ENCODE results near the gene DCTN4.

Gene DCTN4

DNA sequence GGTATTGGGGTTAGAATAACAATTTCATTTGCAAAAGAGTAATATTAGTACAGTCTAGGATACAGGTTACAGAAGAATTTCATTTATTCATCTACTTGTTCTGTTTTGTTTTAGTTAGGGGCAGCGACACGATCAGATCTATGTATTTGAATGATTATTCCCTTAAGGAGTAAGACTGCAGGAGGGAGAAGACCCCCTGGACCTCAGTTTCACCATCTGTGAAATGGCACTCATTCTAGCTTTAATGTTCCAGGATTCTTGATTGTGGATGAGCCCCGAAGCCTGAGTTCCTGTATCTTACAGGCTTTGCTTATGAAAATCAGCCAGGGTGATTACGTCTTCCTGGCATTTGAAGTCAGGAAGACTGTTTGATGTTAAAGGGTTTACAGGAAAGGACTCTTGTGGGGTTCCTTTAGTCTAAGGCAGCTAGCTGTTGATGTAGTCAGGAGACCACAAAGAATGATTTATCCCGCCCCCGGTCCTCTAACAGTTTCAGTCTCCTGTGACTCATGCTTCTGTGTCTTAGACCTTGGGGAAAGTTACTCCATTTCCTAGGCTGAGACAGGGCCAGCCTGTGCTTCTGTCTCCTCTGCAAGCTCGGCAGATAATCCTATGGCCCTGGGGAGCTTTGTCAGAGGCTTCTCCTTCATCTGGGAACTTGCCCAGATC lies 31.3 kb upstream of the DCTN4 start:
- Histone ChIP-seq H2AFZ (ENCODE audit: low read depth, low read length, severe bottlenecking) (no peak overlapping the region), H3K9ac (ENCODE audit: low read length) (no peak overlapping the region), H3F3A (ENCODE audit: insufficient read depth) (no peaks in the 10 kb centered on the region), H4K20me1 (ENCODE audit: low read depth, low read length) (no peaks in the 10 kb centered on the region), H3K36me3 (ENCODE audit: low read length) (no peaks in the 10 kb centered on the region), H3K4me2 (ENCODE audit: low read depth, low read length, poor library complexity, severe bottlenecking) (no peak overlapping the region), H3K27ac (ENCODE audit: low read depth, low read length) (no peak overlapping the region), H3K4me3 (ENCODE audit: insufficient read depth, low read length, poor library complexity, severe bottlenecking) (no peak overlapping the region), H3K27me3 (ENCODE audit: low read length) (no peaks in the 10 kb centered on the region), H3K9me2 (replicated peaks; ENCODE audit: insufficient read depth, low read length) (no peaks in the 10 kb centered on the region), H3K79me2 (ENCODE audit: insufficient read depth, low read length) (no peaks in the 10 kb centered on the region), H3K9me3 (ENCODE audit: insufficient read depth, low read length) (no peaks in the 10 kb centered on the region)
- no peak for TF ChIP-seq EZH2phosphoT487 (conservative IDR thresholded peaks at IDR 0.05; ENCODE audit: low read length)
- TF ChIP-seq, protein P1, sequence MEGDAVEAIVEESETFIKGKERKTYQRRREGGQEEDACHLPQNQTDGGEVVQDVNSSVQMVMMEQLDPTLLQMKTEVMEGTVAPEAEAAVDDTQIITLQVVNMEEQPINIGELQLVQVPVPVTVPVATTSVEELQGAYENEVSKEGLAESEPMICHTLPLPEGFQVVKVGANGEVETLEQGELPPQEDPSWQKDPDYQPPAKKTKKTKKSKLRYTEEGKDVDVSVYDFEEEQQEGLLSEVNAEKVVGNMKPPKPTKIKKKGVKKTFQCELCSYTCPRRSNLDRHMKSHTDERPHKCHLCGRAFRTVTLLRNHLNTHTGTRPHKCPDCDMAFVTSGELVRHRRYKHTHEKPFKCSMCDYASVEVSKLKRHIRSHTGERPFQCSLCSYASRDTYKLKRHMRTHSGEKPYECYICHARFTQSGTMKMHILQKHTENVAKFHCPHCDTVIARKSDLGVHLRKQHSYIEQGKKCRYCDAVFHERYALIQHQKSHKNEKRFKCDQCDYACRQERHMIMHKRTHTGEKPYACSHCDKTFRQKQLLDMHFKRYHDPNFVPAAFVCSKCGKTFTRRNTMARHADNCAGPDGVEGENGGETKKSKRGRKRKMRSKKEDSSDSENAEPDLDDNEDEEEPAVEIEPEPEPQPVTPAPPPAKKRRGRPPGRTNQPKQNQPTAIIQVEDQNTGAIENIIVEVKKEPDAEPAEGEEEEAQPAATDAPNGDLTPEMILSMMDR (IDR thresholded peaks at IDR 0.05; ENCODE audit: insufficient read depth, low read length, poor library complexity, severe bottlenecking) = no peak

DNA sequence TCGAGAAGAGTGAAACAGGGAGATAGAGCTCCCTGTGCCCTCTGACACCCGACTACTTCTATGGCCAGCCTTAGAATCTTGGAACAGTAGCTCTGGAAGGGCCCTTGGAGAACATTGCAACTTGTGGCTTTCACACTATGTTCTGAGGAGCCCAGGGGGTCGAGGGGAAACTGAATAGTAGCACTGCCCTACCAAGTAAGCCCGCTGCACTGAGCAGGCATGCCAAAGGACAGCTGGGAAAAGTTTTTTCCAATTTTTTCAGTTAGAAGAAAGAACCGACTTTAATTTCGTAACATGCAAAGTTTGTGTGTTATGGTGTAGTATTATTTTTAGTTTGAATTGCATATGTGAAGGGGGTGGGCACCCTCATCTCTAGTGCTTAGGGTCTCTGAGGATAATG lies 30.6 kb upstream of the DCTN4 start:
- TF ChIP-seq, protein P1 (IDR thresholded peaks at IDR 0.05; ENCODE audit: insufficient read depth, low read length, poor library complexity, severe bottlenecking) = no peak
- no peak for TF ChIP-seq EZH2phosphoT487 (conservative IDR thresholded peaks at IDR 0.05; ENCODE audit: low read length)
- Histone ChIP-seq H3K27ac (ENCODE audit: low read depth, low read length) (no peak overlapping the region), H3K9me3 (ENCODE audit: insufficient read depth, low read length) (no peaks in the 10 kb centered on the region), H2AFZ (ENCODE audit: low read depth, low read length, severe bottlenecking) (no peak overlapping the region), H3K4me2 (ENCODE audit: low read depth, low read length, poor library complexity, severe bottlenecking) (no peak overlapping the region), H4K20me1 (ENCODE audit: low read depth, low read length) (no peaks in the 10 kb centered on the region), H3K4me3 (ENCODE audit: insufficient read depth, low read length, poor library complexity, severe bottlenecking) (no peak overlapping the region), H3K79me2 (ENCODE audit: insufficient read depth, low read length) (no peaks in the 10 kb centered on the region), H3F3A (ENCODE audit: insufficient read depth) (no peaks in the 10 kb centered on the region), H3K36me3 (ENCODE audit: low read length) (no peaks in the 10 kb centered on the region), H3K9me2 (replicated peaks; ENCODE audit: insufficient read depth, low read length) (no peaks in the 10 kb centered on the region), H3K27me3 (ENCODE audit: low read length) (no peaks in the 10 kb centered on the region), H3K9ac (ENCODE audit: low read length) (no peak overlapping the region)

DNA sequence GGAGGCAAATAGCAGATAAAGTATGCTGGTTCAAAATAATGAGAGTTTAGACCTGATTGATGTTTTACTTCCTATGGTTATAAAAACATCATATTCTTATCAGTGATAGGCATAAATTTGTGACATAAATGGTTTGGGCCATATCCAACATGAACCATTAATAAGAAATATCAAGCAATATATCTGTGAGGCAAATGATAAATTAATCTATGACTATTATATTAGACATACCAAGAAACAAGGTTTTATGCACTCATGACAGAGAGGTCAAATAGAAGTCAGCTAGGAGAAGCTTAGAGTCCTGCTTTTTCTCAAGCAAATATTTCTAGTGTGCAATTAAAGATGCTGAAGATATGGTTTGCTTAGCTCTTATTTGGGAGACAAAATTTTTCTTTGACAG lies 30.2 kb upstream of the DCTN4 start:
- Histone ChIP-seq H3K36me3 (ENCODE audit: low read length) (no peaks in the 10 kb centered on the region), H3F3A (ENCODE audit: insufficient read depth) (no peaks in the 10 kb centered on the region), H3K9ac (ENCODE audit: low read length) (no peak overlapping the region), H3K27ac (ENCODE audit: low read depth, low read length) (no peak overlapping the region), H3K4me2 (ENCODE audit: low read depth, low read length, poor library complexity, severe bottlenecking) (no peak overlapping the region), H4K20me1 (ENCODE audit: low read depth, low read length) (no peaks in the 10 kb centered on the region), H3K9me3 (ENCODE audit: insufficient read depth, low read length) (no peaks in the 10 kb centered on the region), H3K9me2 (replicated peaks; ENCODE audit: insufficient read depth, low read length) (no peaks in the 10 kb centered on the region), H2AFZ (ENCODE audit: low read depth, low read length, severe bottlenecking) (no peak overlapping the region), H3K4me3 (ENCODE audit: insufficient read depth, low read length, poor library complexity, severe bottlenecking) (no peak overlapping the region), H3K79me2 (ENCODE audit: insufficient read depth, low read length) (no peaks in the 10 kb centered on the region), H3K27me3 (ENCODE audit: low read length) (no peaks in the 10 kb centered on the region)
- TF ChIP-seq, protein P1 (IDR thresholded peaks at IDR 0.05; ENCODE audit: insufficient read depth, low read length, poor library complexity, severe bottlenecking) = no peak
- no peak for TF ChIP-seq EZH2phosphoT487 (conservative IDR thresholded peaks at IDR 0.05; ENCODE audit: low read length)

Data from SU-DHL-6 (cell line).